Endothelial cell of umbilical vein (primary cell): Measurements from ENCODE around the gene RNASEH2A. TPM values are rescaled to one million over a fixed set of nuclear protein-coding genes. Genes with fewer than 3 reads are reported as not detected.

Experiments used
- BruUV-seq: library from RNA; stranded (reverse); fragments of 400-500 nt; replicated peaks from 2 replicates; lab custom pipeline; 2021; lab: Mats Ljungman, UMichigan
- CTCF ChIA-PET: fragments of 300-600, 350-600 bp; sonication (Branson Sonifier 250); formaldehyde crosslinking; loops from one replicate; lab custom pipeline; 2021; ENCODE audit warnings: antibody characterized with exemption, inconsistent platforms; lab: Charles Lee
- POLR2A ChIA-PET: fragments of 300-600, 350-600 bp; sonication (Branson Sonifier 250); formaldehyde crosslinking; loops from one replicate; lab custom pipeline; 2021; ENCODE audit warnings: antibody characterized with exemption, inconsistent platforms; lab: Charles Lee
- DNase-seq: peaks from one replicate; pipeline ENCODE4 v3.0.0-alpha.2; 2011; ENCODE audit warnings: low read depth, low spot score
- FAIRE-seq: peaks from 2 replicates; lab custom pipeline; 2011; peaks lifted over from hg19 to GRCh38; lab: Jason Lieb, UNC
- H2AFZ ChIP-seq: 2 replicates; pipeline ENCODE4 v1.6.0; 2012; ENCODE audit warnings: low read depth, low read length, control low read depth, inconsistent platforms
- H3K27ac ChIP-seq: 2 replicates; pipeline ENCODE4 v1.5.1; 2011; ENCODE audit warnings: low read depth, mild to moderate bottlenecking, control low read depth, low read length, moderate library complexity; ENCODE audit not compliant: insufficient read depth
- H3K27me3 ChIP-seq, 2 experiments: 2 replicates each; pipeline versions ENCODE4 v1.6.0 to v1.6.1; 2011; ENCODE audit warnings: low read length in 2 of 2, mixed read lengths in 1 of 2; ENCODE audit not compliant: control insufficient read depth in 2 of 2, insufficient read depth in 2 of 2
- H3K36me3 ChIP-seq, 2 experiments: 2 replicates in 1 of 2; 3 replicates in 1 of 2; pipeline ENCODE4 v1.5.1; 2011; ENCODE audit warnings: low read length in 2 of 2, mild to moderate bottlenecking in 1 of 2, moderate library complexity in 1 of 2; ENCODE audit not compliant: control insufficient read depth in 2 of 2, insufficient read depth in 2 of 2; ENCODE audit errors: extremely low read depth in 1 of 2
- H3K4me1 ChIP-seq: 3 replicates; pipeline ENCODE4 v1.5.1; 2011; ENCODE audit warnings: mild to moderate bottlenecking, low read length; ENCODE audit not compliant: control insufficient read depth, insufficient read depth; ENCODE audit errors: extremely low read depth
- H3K4me2 ChIP-seq: 2 replicates; pipeline ENCODE4 v1.6.1; 2011; ENCODE audit warnings: low read length, control low read depth, mixed read lengths; ENCODE audit not compliant: insufficient read depth
- H3K4me3 ChIP-seq, 3 experiments: fragments of 200-600 bp in 1 of 3; sonication (generic), shearing (Covaris generic) in 1 of 3; replicated peaks in 1 of 3; 2 replicates each; pipeline ENCODE4 v1.5.1; 2011 to 2016; ENCODE audit warnings: control low read depth in 3 of 3, low read length in 3 of 3, mild to moderate bottlenecking in 2 of 3, inconsistent platforms in 1 of 3, low read depth in 1 of 3, moderate library complexity in 1 of 3; ENCODE audit not compliant: insufficient read depth in 1 of 3
- H3K79me2 ChIP-seq: 2 replicates; pipeline ENCODE4 v1.6.0; 2012; ENCODE audit warnings: low read length, inconsistent platforms; ENCODE audit not compliant: control insufficient read depth, insufficient read depth
- H3K9ac ChIP-seq: replicated peaks from 2 replicates; pipeline ENCODE3; 2011; ENCODE audit warnings: low read length, control low read depth; ENCODE audit not compliant: insufficient read depth; ENCODE audit errors: extremely low read depth
- H3K9me1 ChIP-seq: replicated peaks from 3 replicates; pipeline ENCODE4 v1.6.0; 2011; ENCODE audit warnings: mild to moderate bottlenecking, low read length; ENCODE audit not compliant: control insufficient read depth, insufficient read depth; ENCODE audit errors: extremely low read depth
- H3K9me3 ChIP-seq: replicated peaks from 2 replicates; pipeline ENCODE4 v1.5.1; 2012; ENCODE audit warnings: low read length, inconsistent platforms; ENCODE audit not compliant: control insufficient read depth, insufficient read depth
- H4K20me1 ChIP-seq: replicated peaks from 2 replicates; pipeline ENCODE3; 2011; ENCODE audit warnings: mild to moderate bottlenecking, low read length; ENCODE audit not compliant: control insufficient read depth, insufficient read depth; ENCODE audit errors: extremely low read depth
- CTCF ChIP-seq, 2 donors: IDR thresholded peaks; 1 replicate in 1 of 2; 2 replicates in 1 of 2; pipeline ENCODE4 v1.5.1; 2011; ENCODE audit warnings: low read length in 2 of 2, mild to moderate bottlenecking in 2 of 2, moderate library complexity in 2 of 2, control low read depth in 1 of 2, inconsistent platforms in 1 of 2, low read depth in 1 of 2; ENCODE audit not compliant: insufficient read depth in 1 of 2; ENCODE audit errors: extremely low read depth in 1 of 2
- EZH2 ChIP-seq: IDR thresholded peaks from 2 replicates; pipeline ENCODE4 v1.6.1; 2012; ENCODE audit warnings: borderline replicate concordance, low read depth, mild to moderate bottlenecking, moderate library complexity, low read length, inconsistent platforms; ENCODE audit not compliant: severe bottlenecking
- FOS ChIP-seq: IDR thresholded peaks from 2 replicates; pipeline ENCODE4 v1.6.1; 2011; ENCODE audit warnings: mild to moderate bottlenecking, low read length, moderate library complexity, borderline replicate concordance; ENCODE audit not compliant: insufficient read depth
- GATA2 ChIP-seq: IDR thresholded peaks from 2 replicates; pipeline ENCODE4 v1.7.0; 2011; ENCODE audit warnings: low read depth, mild to moderate bottlenecking, moderate library complexity, mixed read lengths, low read length; ENCODE audit not compliant: insufficient read length, insufficient read depth
- JUN ChIP-seq: IDR thresholded peaks from 2 replicates; pipeline ENCODE4 v1.6.1; 2011; ENCODE audit warnings: borderline replicate concordance, low read depth; ENCODE audit not compliant: insufficient read length, insufficient read depth
- MAX ChIP-seq: IDR thresholded peaks from 2 replicates; pipeline ENCODE4 v1.6.1; 2011; ENCODE audit not compliant: insufficient read depth, insufficient read length
- MYC ChIP-seq: IDR thresholded peaks from one replicate; pipeline ENCODE4 v1.6.1; 2011; ENCODE audit warnings: mild to moderate bottlenecking, low read depth, low read length
- POLR2A ChIP-seq: IDR thresholded peaks from 2 replicates; pipeline ENCODE4 v1.6.1; 2012; ENCODE audit warnings: low read depth, mild to moderate bottlenecking, control low read depth, low read length
- POLR2AphosphoS5 ChIP-seq: IDR thresholded peaks from 2 replicates; pipeline ENCODE4 v1.6.1; 2012; ENCODE audit warnings: low read depth, mild to moderate bottlenecking, control low read depth, low read length, moderate library complexity; ENCODE audit not compliant: insufficient read depth
- dilution Hi-C: fragments of 300-500 bp; cut with MboI; formaldehyde crosslinking; loops from one replicate; pipeline ENCODE4 v1.15.0; 2019; ENCODE audit warnings: low sequenced_read_pairs; ENCODE audit not compliant: extremely low pct_ligation_motif_present
- intact Hi-C: fragments of 100-400 bp; cut with micrococcal nuclease; formaldehyde crosslinking; loops from one replicate; pipeline ENCODE4 v1.10.0; 2022
- polyA plus RNA-seq, 4 experiments: library from polyadenylated mRNA; depleted of rRNA in 3 of 4; stranded (reverse) in 3 of 4; unstranded in 1 of 4; fragments of >200 nt; gene quantifications; 2 replicates each; pipeline versions ENCODE4 v1.2.1 to v1.2.3, GENCODE V29; 2011 to 2012; ENCODE audit warnings: missing spikeins in 1 of 4
- total RNA-seq: library from RNA; stranded (reverse); gene quantifications from 2 replicates; pipeline ENCODE4 v1.2.3, GENCODE V29; 2021

Gene RNASEH2A
- total and polyA plus RNA-seq, 2 donors (not counting 3 experiments of a cell fraction or from before 2014, with no cell fraction given) = 25.6 to 45.4 TPM

- Histone ChIP-seq H3K79me2 (peaks cover 14% of the 10 kb centered on the region), H2AFZ (peak overlapping the region; percentile 63), H3K36me3 (peaks cover 0 to 12% of the 10 kb centered on the region in 2 experiments), H3K9ac (no peak overlapping the region), H3K27me3 (no peaks in the 10 kb centered on the region), H4K20me1 (no peaks in the 10 kb centered on the region), H3K27ac (no peak overlapping the region), H3K9me3 (no peaks in the 10 kb centered on the region), H3K4me1 (peaks cover 22% of the 10 kb centered on the region), H3K4me2 (peak overlapping the region; percentile 35), H3K4me3 (peak overlapping the region in 2 of 3 experiments; percentile 64 to 72), H3K9me1 (no peaks in the 10 kb centered on the region)
- no peak for TF ChIP-seq POLR2A
- no peak for TF ChIP-seq EZH2
- TF ChIP-seq GATA2 = no peak
- TF ChIP-seq JUN = no peak
- TF ChIP-seq POLR2AphosphoS5 = no peak
- no peak for TF ChIP-seq MYC
- TF ChIP-seq MAX = no peak
- TF ChIP-seq CTCF (IDR thresholded peaks at IDR 0.05; ENCODE audit: extremely low read depth in 1 of 2, insufficient read depth in 1 of 2, low read depth in 1 of 2, low read length in 2 of 2) = no peak
- TF ChIP-seq FOS = no peak
- ChIA-PET POLR2A (interaction anchor here (1.2 kb wide), 1 partner anchor 11 kb away, joined by 3 read pairs; the partner anchor contains the start of gene JUNB), CTCF (interaction anchor here (1.0 to 13.8 kb wide), 4 partner anchors 17 to 45 kb away, joined by 3 to 524 read pairs (median 208); partner anchors contain the start of gene HOOK2)
- no TSS peak for BruUV-seq
- intact Hi-C loops = no loop called here
- no peak for DNase-seq
- dilution Hi-C loops = no loop called here
- peak; percentile 33 for FAIRE-seq
These were observed 3.9 kb upstream of the RNASEH2A start for GRCh38 chr19:12802267-12803106.
